Prostate gland (tissue), 2 donors: ENCODE results near the gene C2orf42. TPM values are rescaled to one million over a fixed set of nuclear protein-coding genes. Genes with fewer than 3 reads are reported as not detected.

Experiments
- DNase-seq: peaks from one replicate; pipeline ENCODE4 v3.0.0-alpha.2; 2019; ENCODE audit warnings: low spot score
- H3K27ac ChIP-seq, 2 donors: fragments of 200-600 bp; sonication (generic); 2 replicates each; pipeline ENCODE4 v1.5.1; 2017 to 2019
- H3K27me3 ChIP-seq: fragments of 200-600 bp; sonication (generic); replicated peaks from 2 replicates; pipeline ENCODE4 v1.5.1; 2019; ENCODE audit not compliant: insufficient read depth
- H3K36me3 ChIP-seq, 2 donors: fragments of 200-600 bp; sonication (generic); 1 replicate in 1 of 2; 2 replicates in 1 of 2; pipeline versions ENCODE4 v1.5.1 to v1.8.1; 2017 to 2019
- H3K4me1 ChIP-seq: fragments of 200-600 bp; sonication (generic); replicated peaks from 2 replicates; pipeline ENCODE4 v1.5.1; 2019
- H3K4me3 ChIP-seq, 2 donors: fragments of 200-600 bp; sonication (generic); 2 replicates each; pipeline ENCODE4 v1.5.1; 2017 to 2019
- H3K9me3 ChIP-seq: fragments of 200-600 bp; sonication (generic); 2 replicates; pipeline ENCODE4 v1.5.1; 2017
- POLR2A ChIP-seq: fragments of 450-650 bp; IDR thresholded peaks from one replicate; pipeline ENCODE4 v1.6.1; 2016; ENCODE audit warnings: antibody characterized with exemption, mild to moderate bottlenecking
- POLR2AphosphoS5 ChIP-seq: sonication (generic); formaldehyde crosslinking; IDR thresholded peaks from one replicate; pipeline ENCODE4 v1.6.1; 2017; ENCODE audit warnings: antibody characterized with exemption
- WGBS: methylation state at CpG from one replicate; pipeline ENCODE4 v1.1.5; 2018; 5-methylcytosine and 5-hydroxymethylcytosine counted together
- intact Hi-C: fragments of 100-400 bp; cut with DNase I; formaldehyde crosslinking; loops from one replicate; pipeline ENCODE4 v1.14.2; 2022
- total RNA-seq, 2 donors: library from RNA; depleted of rRNA; stranded (reverse); fragments of >200 nt; gene quantifications; one replicate each; pipeline ENCODE4 v1.1.0, GENCODE V29; 2016
- TF ChIP-seq, protein P1 (sequence below), 4 experiments: fragments of 200-600 bp in 2 of 4; fragments of 450-650 bp in 2 of 4; sonication (generic) in 2 of 4; IDR thresholded peaks; 1 replicate in 3 of 4; 2 replicates in 1 of 4; pipeline ENCODE4 v1.5.1; 2016 to 2019; ENCODE audit warnings: antibody characterized with exemption in 4 of 4, mild to moderate bottlenecking in 2 of 4, moderate library complexity in 2 of 4

The C2orf42 gene
- total RNA-seq, 2 donors from 2014 or later, result 23.6 to 27.9 TPM

DNA sequence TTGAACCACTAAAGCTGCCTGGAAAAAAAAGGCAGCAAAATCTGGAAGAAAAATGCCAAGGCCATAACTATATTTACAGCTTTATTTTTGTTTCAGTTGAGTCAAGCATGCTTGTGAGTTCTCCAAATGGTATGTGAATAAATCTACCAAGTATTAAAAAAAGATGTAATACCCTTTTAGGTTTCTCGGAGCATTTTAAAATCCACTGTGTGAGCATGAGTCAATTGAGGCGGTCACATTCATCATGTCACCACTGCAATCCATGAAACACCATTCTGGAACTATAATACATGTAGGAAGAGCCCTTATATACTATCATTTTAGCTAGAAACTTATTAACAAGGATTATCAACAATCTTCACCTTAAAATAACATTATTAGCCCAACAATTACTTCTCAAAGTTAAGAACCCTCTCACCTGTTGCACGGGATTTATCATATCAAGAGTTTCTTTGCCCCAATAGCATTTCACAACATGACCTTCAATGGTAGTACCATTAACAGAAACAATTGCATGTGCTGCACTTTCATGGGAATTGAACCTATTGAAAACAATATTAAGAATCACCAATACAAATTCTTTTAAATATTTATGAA lies 24.2 kb upstream of the C2orf42 start:
- Histone ChIP-seq H3K4me1 (peaks cover 3% of the 10 kb centered on the region), H3K9me3 (no peaks in the 10 kb centered on the region), H3K27me3 (no peaks in the 10 kb centered on the region), H3K4me3 (no peak overlapping the region), H3K27ac (no peak overlapping the region), H3K36me3 (no peaks in the 10 kb centered on the region)
- DNase-seq, result no peak
- intact Hi-C loops, result no loop called here
- WGBS, result 93% methylated on average over 3 of the region's 3 CpGs
- TF ChIP-seq POLR2AphosphoS5, result no peak
- TF ChIP-seq, protein P1, sequence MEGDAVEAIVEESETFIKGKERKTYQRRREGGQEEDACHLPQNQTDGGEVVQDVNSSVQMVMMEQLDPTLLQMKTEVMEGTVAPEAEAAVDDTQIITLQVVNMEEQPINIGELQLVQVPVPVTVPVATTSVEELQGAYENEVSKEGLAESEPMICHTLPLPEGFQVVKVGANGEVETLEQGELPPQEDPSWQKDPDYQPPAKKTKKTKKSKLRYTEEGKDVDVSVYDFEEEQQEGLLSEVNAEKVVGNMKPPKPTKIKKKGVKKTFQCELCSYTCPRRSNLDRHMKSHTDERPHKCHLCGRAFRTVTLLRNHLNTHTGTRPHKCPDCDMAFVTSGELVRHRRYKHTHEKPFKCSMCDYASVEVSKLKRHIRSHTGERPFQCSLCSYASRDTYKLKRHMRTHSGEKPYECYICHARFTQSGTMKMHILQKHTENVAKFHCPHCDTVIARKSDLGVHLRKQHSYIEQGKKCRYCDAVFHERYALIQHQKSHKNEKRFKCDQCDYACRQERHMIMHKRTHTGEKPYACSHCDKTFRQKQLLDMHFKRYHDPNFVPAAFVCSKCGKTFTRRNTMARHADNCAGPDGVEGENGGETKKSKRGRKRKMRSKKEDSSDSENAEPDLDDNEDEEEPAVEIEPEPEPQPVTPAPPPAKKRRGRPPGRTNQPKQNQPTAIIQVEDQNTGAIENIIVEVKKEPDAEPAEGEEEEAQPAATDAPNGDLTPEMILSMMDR (IDR thresholded peaks at IDR 0.05), result no peak
- TF ChIP-seq POLR2A, result no peak

DNA sequence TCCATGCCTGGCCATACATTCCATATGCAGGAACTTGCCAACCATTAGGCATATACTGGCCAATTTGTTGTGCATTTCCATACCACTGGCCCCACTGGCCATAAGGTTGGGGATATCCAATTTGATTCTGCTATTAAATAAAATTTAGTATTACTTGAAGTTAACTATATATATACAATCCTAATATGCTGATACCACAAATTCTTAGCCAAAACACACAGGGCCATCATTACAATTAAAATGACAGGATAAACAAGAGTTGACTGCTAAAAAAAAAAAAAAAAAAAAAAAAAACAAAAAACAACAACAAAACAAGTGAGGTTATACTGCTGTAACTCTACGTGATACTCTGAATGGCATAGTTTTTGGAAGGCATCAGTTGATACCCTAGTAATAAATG lies 23.5 kb upstream of the C2orf42 start:
- Histone ChIP-seq H3K27ac (no peak overlapping the region), H3K4me1 (peaks cover 3% of the 10 kb centered on the region), H3K9me3 (no peaks in the 10 kb centered on the region), H3K36me3 (no peaks in the 10 kb centered on the region), H3K4me3 (no peak overlapping the region), H3K27me3 (no peaks in the 10 kb centered on the region)
- intact Hi-C loops, result no loop called here
- DNase-seq, result no peak
- TF ChIP-seq POLR2AphosphoS5 (no peak), POLR2A (no peak)
- TF ChIP-seq, protein P1 (IDR thresholded peaks at IDR 0.05), result no peak
- WGBS, result 94% methylated on average over 1 of the region's 1 CpG

DNA sequence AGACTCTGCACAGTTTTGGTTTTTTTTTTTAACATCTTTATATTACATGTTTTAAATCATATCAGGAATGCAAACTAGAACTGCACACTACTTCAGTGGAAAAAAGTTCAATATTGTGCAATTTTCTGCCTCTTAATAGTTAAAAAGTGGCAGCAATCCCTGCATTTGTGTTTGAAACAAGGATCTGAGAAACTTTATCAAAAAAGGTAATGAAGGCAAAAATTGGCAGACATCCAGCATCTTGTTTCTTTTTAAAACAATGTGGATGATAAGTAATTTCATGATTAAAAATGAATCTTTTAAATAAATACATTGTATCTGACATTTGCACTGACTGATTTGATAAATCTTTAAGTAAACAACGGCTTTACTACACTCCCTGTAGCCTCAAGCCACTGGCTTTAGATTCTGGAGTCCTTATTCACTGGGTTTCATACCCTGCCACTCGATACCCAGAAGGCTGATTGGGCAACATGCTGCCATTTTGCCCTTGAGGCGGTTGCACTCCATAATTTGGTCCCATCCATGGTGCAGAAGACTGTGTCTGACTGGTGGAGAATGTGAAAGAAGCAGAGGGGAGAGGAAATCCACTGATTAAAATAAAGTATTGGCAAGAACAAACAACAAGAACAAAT lies 21.6 kb upstream of the C2orf42 start:
- no peak overlapping the region for H3K27ac ChIP-seq
- DNase-seq, result no peak
- intact Hi-C loops, result no loop called here
- no peak overlapping the region for H3K4me3 ChIP-seq
- no peaks in the 10 kb centered on the region for H3K36me3 ChIP-seq
- no peaks in the 10 kb centered on the region for H3K27me3 ChIP-seq
- WGBS, result 80% methylated on average over 3 of the region's 3 CpGs
- TF ChIP-seq POLR2AphosphoS5, result no peak
- TF ChIP-seq, protein P1 (IDR thresholded peaks at IDR 0.05), result no peak
- H3K4me1 ChIP-seq, result no peaks in the 10 kb centered on the region
- no peaks in the 10 kb centered on the region for H3K9me3 ChIP-seq

DNA sequence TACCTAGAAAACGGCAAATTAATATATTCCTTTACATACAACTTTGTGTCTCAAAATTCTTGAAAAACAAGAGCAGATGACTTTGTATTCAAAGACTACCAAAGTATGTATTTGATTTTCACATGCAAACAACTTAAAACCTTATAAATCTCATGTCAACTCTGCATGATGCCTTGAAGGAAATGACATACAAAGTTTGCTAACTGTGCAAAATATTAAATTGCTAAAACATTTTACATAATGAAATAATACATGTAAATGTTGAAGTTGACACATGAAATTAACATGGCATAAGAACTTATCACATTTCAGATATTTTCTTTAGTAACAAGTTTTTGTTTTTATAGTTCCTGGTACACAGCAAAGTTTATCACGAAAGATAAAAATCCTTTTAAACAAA lies 20.8 kb upstream of the C2orf42 start:
- Histone ChIP-seq H3K4me1 (no peaks in the 10 kb centered on the region), H3K36me3 (no peaks in the 10 kb centered on the region)
- WGBS, result 54% methylated on average over 2 of the region's 2 CpGs

More for the DNA sequence above, 20.8 kb upstream of the C2orf42 start:
- Histone ChIP-seq H3K27ac (no peak overlapping the region), H3K9me3 (no peaks in the 10 kb centered on the region), H3K4me3 (no peak overlapping the region), H3K27me3 (no peaks in the 10 kb centered on the region)
- TF ChIP-seq, protein P1 (IDR thresholded peaks at IDR 0.05), result no peak
- TF ChIP-seq POLR2A, result no peak
- no peak for TF ChIP-seq POLR2AphosphoS5
- no peak for DNase-seq
- intact Hi-C loops, result no loop called here
